Neuronal stem cell (in vitro differentiated cells): ENCODE results near the gene PTGES.
"Not testable (repeated sequence)": the region's sequence is repeated elsewhere in the genome, so short reads cannot be mapped to it uniquely, and the experiment has no call there.

Experiments used
- DNase-seq: peaks from one replicate; pipeline ENCODE4 v3.0.0-alpha.2; 2013; ENCODE audit warnings: low spot score
- H2AFZ ChIP-seq: one replicate; pipeline ENCODE4 v1.6.1; 2013; ENCODE audit warnings: mild to moderate bottlenecking, low read length, inconsistent platforms
- H2AK5ac ChIP-seq: 2 replicates; pipeline ENCODE4 v1.6.1; 2013; ENCODE audit warnings: low read depth, mild to moderate bottlenecking, inconsistent platforms, low read length, moderate library complexity, mixed read lengths
- H2BK120ac ChIP-seq: 2 replicates; pipeline ENCODE4 v1.6.1; 2013; ENCODE audit warnings: low read depth, mild to moderate bottlenecking, inconsistent platforms, low read length, moderate library complexity, mixed read lengths
- H2BK12ac ChIP-seq: one replicate; pipeline ENCODE4 v1.6.1; 2013; ENCODE audit warnings: low read length, inconsistent platforms
- H2BK15ac ChIP-seq: 2 replicates; pipeline ENCODE4 v1.6.1; 2013; ENCODE audit warnings: mild to moderate bottlenecking, low read length, inconsistent platforms, mixed read lengths
- H2BK5ac ChIP-seq: one replicate; pipeline ENCODE4 v1.6.1; 2013; ENCODE audit warnings: inconsistent platforms, mild to moderate bottlenecking, low read length, moderate library complexity
- H3K14ac ChIP-seq: one replicate; pipeline ENCODE4 v1.6.1; 2013; ENCODE audit warnings: low read length, inconsistent platforms
- H3K18ac ChIP-seq: 2 replicates; pipeline ENCODE4 v1.6.1; 2013; ENCODE audit warnings: low read length, inconsistent platforms
- H3K23ac ChIP-seq: 2 replicates; pipeline ENCODE4 v1.6.1; 2013; ENCODE audit warnings: low read depth, mild to moderate bottlenecking, mixed read lengths, low read length, inconsistent platforms; ENCODE audit not compliant: poor library complexity
- H3K27ac ChIP-seq: replicated peaks from 3 replicates; pipeline ENCODE4 v1.5.1; 2013; ENCODE audit warnings: low read length, inconsistent platforms
- H3K27me3 ChIP-seq, 3 experiments: 2 replicates each; pipeline ENCODE4 v1.6.1; 2013; ENCODE audit warnings: low read length in 3 of 3, mild to moderate bottlenecking in 2 of 3, inconsistent platforms in 1 of 3, low read depth in 1 of 3, mixed read lengths in 1 of 3, moderate library complexity in 1 of 3; ENCODE audit not compliant: control insufficient read depth in 3 of 3, insufficient read depth in 3 of 3
- H3K36me3 ChIP-seq, 2 donors: replicated peaks in 1 of 2; 2 replicates each; pipeline ENCODE4 v1.6.1; 2013; ENCODE audit warnings: low read length in 2 of 2; ENCODE audit not compliant: control insufficient read depth in 2 of 2, insufficient read depth in 2 of 2
- H3K4ac ChIP-seq: 2 replicates; pipeline ENCODE4 v1.6.1; 2013; ENCODE audit warnings: inconsistent platforms, mild to moderate bottlenecking, low read length, moderate library complexity
- H3K4me1 ChIP-seq, 2 donors: 1 replicate in 1 of 2; 2 replicates in 1 of 2; pipeline ENCODE4 v1.6.1; 2013; ENCODE audit warnings: low read length in 2 of 2, low read depth in 1 of 2; ENCODE audit not compliant: control insufficient read depth in 2 of 2, insufficient read depth in 1 of 2
- H3K4me2 ChIP-seq: one replicate; pipeline ENCODE4 v1.6.1; 2013; ENCODE audit warnings: mild to moderate bottlenecking, low read length, inconsistent platforms; ENCODE audit not compliant: insufficient read depth, poor library complexity, severe bottlenecking
- H3K4me3 ChIP-seq, 2 donors: 2 replicates each; pipeline ENCODE4 v1.5.1; 2013; ENCODE audit warnings: low read length in 2 of 2, mild to moderate bottlenecking in 2 of 2, inconsistent platforms in 1 of 2, moderate library complexity in 1 of 2
- H3K79me1 ChIP-seq: one replicate; pipeline ENCODE4 v1.6.1; 2013; ENCODE audit warnings: low read depth, mild to moderate bottlenecking, inconsistent platforms, low read length, moderate library complexity
- H3K9ac ChIP-seq: one replicate; pipeline ENCODE4 v1.6.1; 2013; ENCODE audit warnings: mild to moderate bottlenecking, low read depth, low read length, inconsistent platforms; ENCODE audit not compliant: poor library complexity
- H3K9me3 ChIP-seq, 2 donors: replicated peaks in 1 of 2; 2 replicates each; pipeline versions ENCODE3 to v1.6.1; 2013; ENCODE audit warnings: low read length in 2 of 2, mild to moderate bottlenecking in 2 of 2, inconsistent platforms in 1 of 2, low read depth in 1 of 2, mixed read lengths in 1 of 2, moderate library complexity in 1 of 2; ENCODE audit not compliant: control insufficient read depth in 2 of 2, insufficient read depth in 1 of 2
- H4K8ac ChIP-seq: one replicate; pipeline ENCODE4 v1.6.1; 2013; ENCODE audit warnings: low read depth, mild to moderate bottlenecking, inconsistent platforms, low read length, moderate library complexity
- H4K91ac ChIP-seq: one replicate; pipeline ENCODE4 v1.6.1; 2013; ENCODE audit warnings: low read length, low read depth, mild to moderate bottlenecking, inconsistent platforms; ENCODE audit not compliant: poor library complexity
- WGBS, 2 donors: extraction: QIAGEN DNeasy Blood & Tissue Kit; methylation state at CpG; one replicate each; pipeline ENCODE4 v1.1.7; 2013; ENCODE audit warnings: missing lambda C conversion rate in 2 of 2, mixed read lengths in 1 of 2; ENCODE audit not compliant: insufficient read length in 2 of 2, insufficient replicate concordance in 1 of 2; ENCODE audit errors: extremely low coverage in 2 of 2; 5-methylcytosine and 5-hydroxymethylcytosine counted together

Gene PTGES

DNA sequence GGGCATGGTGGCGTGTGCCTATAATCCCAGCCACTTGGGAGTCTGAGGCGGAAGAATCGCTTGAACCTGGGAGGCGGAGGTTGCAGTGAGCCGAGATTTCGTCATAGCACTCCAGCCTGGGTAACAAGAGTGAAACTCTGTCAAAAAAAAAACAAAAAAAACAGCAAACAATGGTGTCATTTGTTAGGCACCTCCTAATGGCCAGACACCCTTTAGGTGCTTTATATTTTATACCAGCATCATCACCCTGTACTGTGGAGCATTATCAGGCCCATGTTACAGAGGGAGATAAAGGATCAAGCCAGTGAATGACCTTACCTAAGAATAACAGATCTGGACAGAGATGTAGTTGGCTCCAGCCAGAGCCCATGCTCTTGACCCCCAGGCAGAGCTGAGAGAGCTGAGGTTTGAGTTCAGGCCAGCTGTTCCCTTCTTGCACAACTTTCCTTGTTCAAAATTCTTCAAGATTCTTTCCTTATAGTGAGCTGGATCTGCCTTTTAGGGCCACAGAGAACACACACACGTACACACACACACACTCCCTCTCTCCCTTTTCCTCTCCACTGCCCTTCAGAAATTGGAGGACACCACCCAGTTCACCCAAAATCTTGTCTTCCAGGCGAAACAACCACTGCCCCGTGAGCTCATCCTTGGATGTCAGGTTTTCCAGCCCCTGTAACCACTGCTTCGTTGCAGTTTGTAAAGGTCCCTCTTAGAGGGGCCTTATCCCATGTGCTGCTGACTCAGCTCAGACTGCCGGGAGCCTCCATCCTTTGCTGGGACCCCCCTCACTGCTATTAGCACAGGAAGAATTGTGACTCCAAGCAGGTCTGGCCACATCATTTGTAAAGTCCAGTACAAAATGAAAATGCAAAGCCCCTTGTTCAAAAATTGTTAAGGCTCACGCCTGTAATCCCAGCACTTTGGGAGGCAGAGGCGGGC is 10.4 kb upstream of the PTGES start:
- H3K4me3 ChIP-seq: no peak overlapping the region
- H2BK5ac ChIP-seq: no peak overlapping the region
- H3K36me3 ChIP-seq: no peaks in the 10 kb centered on the region
- H2BK120ac ChIP-seq: no peak overlapping the region
- H2AK5ac ChIP-seq: no peak overlapping the region
- peak overlapping the region; percentile 16 for H3K18ac ChIP-seq
- no peak overlapping the region for H3K4ac ChIP-seq
- no peaks in the 10 kb centered on the region for H3K79me1 ChIP-seq
- no peak overlapping the region for H2BK12ac ChIP-seq
- no CpG with 5 or more reads among the region's 13 CpGs for WGBS, 2 donors
- H2BK15ac ChIP-seq: no peak overlapping the region
- no peak overlapping the region for H3K4me2 ChIP-seq
- H2AFZ ChIP-seq: no peak overlapping the region
- DNase-seq: no peak
- no peak overlapping the region for H4K91ac ChIP-seq
- H3K9ac ChIP-seq: no peak overlapping the region
- no peak overlapping the region for H3K27ac ChIP-seq
- peaks cover 0 to 4% of the 10 kb centered on the region in 2 donors for H3K4me1 ChIP-seq
- peaks cover 0 to 4% (median 0%) of the 10 kb centered on the region in 3 experiments for H3K27me3 ChIP-seq
- H3K9me3 ChIP-seq: no peaks in the 10 kb centered on the region
- H4K8ac ChIP-seq: no peak overlapping the region
- no peak overlapping the region for H3K14ac ChIP-seq
- no peak overlapping the region for H3K23ac ChIP-seq

DNA sequence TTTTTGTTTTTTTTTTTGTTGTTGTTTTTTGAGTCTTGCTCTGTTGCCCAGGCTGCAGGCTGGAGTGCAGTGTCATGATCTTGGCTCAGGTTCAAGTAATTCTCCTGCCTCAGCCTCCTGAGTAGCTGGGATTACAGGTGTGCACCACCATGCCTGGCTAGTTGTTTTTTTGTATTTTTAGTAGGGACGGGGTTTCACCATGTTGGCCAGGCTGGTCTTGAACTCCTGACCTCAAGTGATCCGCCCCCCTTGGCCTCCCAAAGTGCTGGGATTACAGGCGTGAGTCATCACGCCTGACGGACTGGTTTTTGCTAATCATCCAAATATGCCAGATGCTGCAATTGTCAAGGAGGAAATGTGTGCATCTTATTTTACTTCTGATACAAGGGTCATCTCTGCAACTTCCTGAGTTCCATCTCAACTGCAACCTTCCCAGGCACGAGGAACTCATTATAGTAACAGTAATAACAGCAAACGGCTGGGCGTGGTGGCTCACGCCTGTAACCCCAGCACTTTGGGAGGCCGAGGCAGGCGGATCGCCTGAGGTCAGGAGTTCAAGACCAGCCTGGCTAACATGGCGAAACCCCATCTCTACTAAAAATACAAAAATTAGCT is 9.6 kb upstream of the PTGES start:
- not testable (repeated sequence) for H3K18ac ChIP-seq, H3K4ac ChIP-seq, H3K79me1 ChIP-seq, H4K8ac ChIP-seq, H2BK15ac ChIP-seq, H3K4me3 ChIP-seq, H3K9me3 ChIP-seq, H3K4me2 ChIP-seq, H2BK12ac ChIP-seq, H2AK5ac ChIP-seq, H3K4me1 ChIP-seq, H3K9ac ChIP-seq, H3K36me3 ChIP-seq, H3K14ac ChIP-seq, DNase-seq, H2BK120ac ChIP-seq, H4K91ac ChIP-seq, H3K27ac ChIP-seq, H3K27me3 ChIP-seq, H3K23ac ChIP-seq, H2BK5ac ChIP-seq
- no CpG with 5 or more reads among the region's 13 CpGs for WGBS, 2 donors
- H2AFZ ChIP-seq: peak overlapping the region; percentile 74

DNA sequence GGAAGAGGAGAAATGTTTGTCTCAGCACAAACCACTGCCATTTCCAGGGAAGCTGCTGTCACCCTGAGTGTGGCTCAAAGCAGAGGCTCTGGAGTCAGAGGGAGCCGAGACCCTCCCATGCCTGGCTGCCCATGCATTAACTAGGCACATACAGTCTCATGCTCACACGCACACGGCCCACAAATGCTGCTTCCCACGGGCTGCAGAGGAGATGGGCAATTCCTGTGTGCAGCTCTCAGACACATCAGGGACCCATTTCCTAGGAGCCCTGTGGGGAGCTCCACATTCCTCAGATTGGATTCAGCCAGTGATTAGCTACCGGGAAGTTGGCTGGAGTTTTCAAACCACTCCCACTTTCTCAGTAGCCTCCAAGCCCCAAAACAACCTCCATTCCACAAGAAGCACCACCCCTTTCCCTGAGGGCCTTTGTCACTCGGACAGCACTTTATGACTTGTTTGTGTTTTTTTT is 9.1 kb upstream of the PTGES start:
- Histone ChIP-seq H4K8ac (no peak overlapping the region), H3K4me2 (no peak overlapping the region), H2BK120ac (no peak overlapping the region), H2AFZ (peak overlapping the region; percentile 74), H4K91ac (no peak overlapping the region), H2AK5ac (no peak overlapping the region), H3K27ac (no peak overlapping the region), H3K4me3 (no peak overlapping the region), H3K27me3 (peaks cover 0 to 4% (median 0%) of the 10 kb centered on the region in 3 experiments), H2BK12ac (no peak overlapping the region), H3K9me3 (no peaks in the 10 kb centered on the region), H3K9ac (no peak overlapping the region), H2BK5ac (no peak overlapping the region), H2BK15ac (no peak overlapping the region), H3K4ac (no peak overlapping the region), H3K4me1 (peaks cover 0 to 4% of the 10 kb centered on the region in 2 donors), H3K23ac (no peak overlapping the region), H3K36me3 (no peaks in the 10 kb centered on the region), H3K18ac (peak overlapping the region; percentile 61), H3K14ac (peak overlapping the region; percentile 12), H3K79me1 (no peaks in the 10 kb centered on the region)
- no CpG with 5 or more reads among the region's 6 CpGs for WGBS, 2 donors
- no peak for DNase-seq

DNA sequence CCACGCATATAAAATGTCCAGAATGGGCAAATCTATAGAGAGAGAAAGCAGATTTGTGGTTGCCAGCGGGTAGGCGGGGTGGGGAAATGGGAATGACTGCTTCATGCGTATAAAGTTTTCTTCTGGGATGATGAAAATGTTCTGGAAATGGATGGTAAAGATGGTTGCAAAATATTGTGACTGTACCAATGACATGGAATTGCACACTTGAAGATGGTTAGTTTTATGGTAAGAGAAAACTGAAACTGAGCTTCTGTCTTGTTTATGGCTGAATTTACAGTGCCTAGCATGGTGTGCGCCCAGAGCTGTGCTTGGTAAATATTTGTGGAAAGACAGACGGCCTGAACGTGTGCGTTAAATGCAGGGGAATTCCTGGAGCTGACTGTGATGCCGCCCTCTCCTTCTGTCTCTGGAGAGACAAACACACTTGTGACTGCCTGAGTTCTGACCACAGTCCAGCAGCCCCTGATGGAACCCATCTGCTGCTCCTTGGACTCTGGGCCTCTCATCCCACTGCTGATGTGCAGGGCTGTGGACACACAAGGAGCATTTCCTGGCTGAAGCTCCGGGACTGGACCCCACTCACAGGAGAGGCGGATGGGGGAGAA is 8.6 kb upstream of the PTGES start:
- Histone ChIP-seq H3K27ac (no peak overlapping the region), H2BK120ac (no peak overlapping the region), H3K4me3 (no peak overlapping the region), H3K4me2 (no peak overlapping the region), H2BK15ac (no peak overlapping the region), H2AK5ac (no peak overlapping the region), H3K23ac (no peak overlapping the region), H3K4me1 (peaks cover 0 to 4% of the 10 kb centered on the region in 2 donors), H3K9me3 (no peaks in the 10 kb centered on the region), H3K79me1 (no peaks in the 10 kb centered on the region), H4K8ac (no peak overlapping the region), H3K27me3 (peaks cover 0 to 5% (median 0%) of the 10 kb centered on the region in 3 experiments), H3K9ac (no peak overlapping the region), H3K18ac (peak overlapping the region; percentile 61), H3K14ac (no peak overlapping the region), H2BK5ac (no peak overlapping the region), H3K4ac (no peak overlapping the region), H3K36me3 (no peaks in the 10 kb centered on the region), H2BK12ac (no peak overlapping the region), H4K91ac (no peak overlapping the region), H2AFZ (peak overlapping the region; percentile 74)
- DNase-seq: no peak
- no CpG with 5 or more reads among the region's 11 CpGs for WGBS, 2 donors
